GM21737 (cell line): ENCODE data around the gene MILR1.
"Not testable (repeated sequence)": the region's sequence is repeated elsewhere in the genome, so short reads cannot be mapped to it uniquely, and the experiment has no call there.

ENCODE experiments used
- ATAC-seq: cut with Tn5 transposase; IDR thresholded peaks from one replicate; pipeline ENCODE4 v1.9.1; 2021; ENCODE audit warnings: mild to moderate bottlenecking, moderate library complexity; ENCODE audit not compliant: unreplicated experiment

MILR1 gene

GRCh38 chr17:64426596-64426995, 22.3 kb upstream of the MILR1 start:
- ATAC-seq = no peak

GRCh38 chr17:64428406-64428805, 20.5 kb upstream of the MILR1 start:
- ATAC-seq = no peak

GRCh38 chr17:64430036-64430435, 18.9 kb upstream of the MILR1 start:
- not testable (repeated sequence) for ATAC-seq

GRCh38 chr17:64431534-64431933, 17.4 kb upstream of the MILR1 start:
- no peak for ATAC-seq

- no peak for ATAC-seq
Observed at GRCh38 chr17:64437944-64438525, 10.9 kb upstream of the MILR1 start.

- ATAC-seq = not testable (repeated sequence)
Observed at GRCh38 chr17:64439521-64439920, 9.4 kb upstream of the MILR1 start.

- no peak for ATAC-seq
Observed at GRCh38 chr17:64439956-64440355, 9.0 kb upstream of the MILR1 start.

- ATAC-seq = no peak
Observed at GRCh38 chr17:64441772-64442540, 7.0 kb upstream of the MILR1 start.

- ATAC-seq = no peak
Observed at GRCh38 chr17:64442541-64442971, 6.4 kb upstream of the MILR1 start.

- no peak for ATAC-seq
Observed at GRCh38 chr17:64443086-64443760, 5.7 kb upstream of the MILR1 start.

- no peak for ATAC-seq
Observed at GRCh38 chr17:64447526-64447925, 1.4 kb upstream of the MILR1 start.

- no peak for ATAC-seq
Observed at GRCh38 chr17:64449545-64449944, 630 bp downstream of the MILR1 start.

- ATAC-seq = no peak
Observed at GRCh38 chr17:64455993-64456885, 7.3 kb downstream of the MILR1 start.

GRCh38 chr17:64457156-64457555, 8.2 kb downstream of the MILR1 start:
- ATAC-seq = no peak

- ATAC-seq = no peak
Observed at GRCh38 chr17:64458756-64459155, 9.8 kb downstream of the MILR1 start.

- ATAC-seq = no peak
Observed at GRCh38 chr17:64459284-64459747, 10.4 kb downstream of the MILR1 start.

GRCh38 chr17:64459818-64460217, 10.9 kb downstream of the MILR1 start:
- ATAC-seq = not testable (repeated sequence)

GRCh38 chr17:64460955-64461354, 12.0 kb downstream of the MILR1 start:
- no peak for ATAC-seq

GRCh38 chr17:64461788-64462187, 12.9 kb downstream of the MILR1 start:
- no peak for ATAC-seq

GRCh38 chr17:64466019-64466735, 17.3 kb downstream of the MILR1 start:
- ATAC-seq = no peak
